NCI-H1105 (cell line): ENCODE data around the gene SESN3.
"Not testable (repeated sequence)": the region's sequence is repeated elsewhere in the genome, so short reads cannot be mapped to it uniquely, and the experiment has no call there.

ENCODE experiments used
- DNase-seq: peaks from one replicate; lab custom pipeline; 2025; lab: John Stamatoyannopoulos, UW

The SESN3 gene

GRCh38 chr11:95219599-95219998 is 11.4 kb downstream of the SESN3 start:
- DNase-seq: no peak

DNA sequence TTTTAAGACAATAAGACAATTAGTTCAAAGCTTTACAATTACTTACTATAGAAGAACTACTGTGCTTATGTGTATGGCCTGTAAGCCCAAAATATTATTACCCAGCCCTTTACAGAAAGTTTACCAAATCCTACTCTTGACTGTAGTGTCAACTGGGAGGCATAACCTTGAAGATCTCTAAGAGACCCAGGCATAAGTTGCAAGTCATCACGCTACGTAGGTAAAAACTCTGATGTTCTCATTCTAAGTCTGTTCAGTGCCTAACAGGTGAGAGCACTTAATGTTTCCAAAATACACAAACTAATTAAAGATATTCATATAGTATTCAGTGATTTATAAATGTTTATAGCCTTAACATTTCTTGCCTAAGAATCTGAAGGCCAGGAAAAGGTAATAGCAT is 12.9 kb downstream of the SESN3 start:
- DNase-seq: no peak

DNA sequence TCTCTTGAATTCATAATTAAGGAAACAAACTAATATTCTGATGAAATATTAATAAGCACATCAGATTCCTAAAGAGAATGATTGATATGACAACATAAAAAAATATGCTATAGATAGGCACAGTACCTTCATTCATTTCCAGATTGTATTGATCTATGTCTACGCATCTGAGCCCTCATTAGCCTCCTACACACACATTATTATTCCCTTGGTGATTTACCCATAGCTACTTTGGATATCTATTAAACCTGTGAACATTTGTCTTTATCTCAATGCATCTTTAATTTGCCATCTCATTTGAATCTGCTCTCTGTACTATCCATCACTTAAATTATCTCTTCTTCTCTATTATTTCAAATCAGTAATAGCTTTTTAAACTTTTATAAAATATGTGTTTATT is 18.4 kb downstream of the SESN3 start:
- DNase-seq: no peak

DNA sequence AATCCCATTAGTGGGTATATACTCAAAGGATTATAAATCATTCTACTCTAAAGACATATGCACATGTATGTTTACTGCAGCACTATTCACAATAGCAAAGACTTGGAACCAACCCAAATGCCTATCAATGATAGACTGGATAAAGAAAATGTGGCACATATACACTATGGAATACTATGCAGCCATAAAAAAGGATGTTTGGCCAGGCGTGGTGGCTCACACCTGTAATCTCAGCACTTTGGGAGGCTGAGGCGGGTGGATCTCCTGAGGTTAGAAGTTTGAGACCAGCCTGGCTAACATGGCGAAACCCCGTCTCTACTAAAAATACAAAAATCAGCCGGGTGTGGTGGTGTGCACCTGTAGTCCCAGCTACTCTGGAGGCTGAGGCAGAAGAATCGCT is 21.5 kb downstream of the SESN3 start:
- not testable (repeated sequence) for DNase-seq

DNA sequence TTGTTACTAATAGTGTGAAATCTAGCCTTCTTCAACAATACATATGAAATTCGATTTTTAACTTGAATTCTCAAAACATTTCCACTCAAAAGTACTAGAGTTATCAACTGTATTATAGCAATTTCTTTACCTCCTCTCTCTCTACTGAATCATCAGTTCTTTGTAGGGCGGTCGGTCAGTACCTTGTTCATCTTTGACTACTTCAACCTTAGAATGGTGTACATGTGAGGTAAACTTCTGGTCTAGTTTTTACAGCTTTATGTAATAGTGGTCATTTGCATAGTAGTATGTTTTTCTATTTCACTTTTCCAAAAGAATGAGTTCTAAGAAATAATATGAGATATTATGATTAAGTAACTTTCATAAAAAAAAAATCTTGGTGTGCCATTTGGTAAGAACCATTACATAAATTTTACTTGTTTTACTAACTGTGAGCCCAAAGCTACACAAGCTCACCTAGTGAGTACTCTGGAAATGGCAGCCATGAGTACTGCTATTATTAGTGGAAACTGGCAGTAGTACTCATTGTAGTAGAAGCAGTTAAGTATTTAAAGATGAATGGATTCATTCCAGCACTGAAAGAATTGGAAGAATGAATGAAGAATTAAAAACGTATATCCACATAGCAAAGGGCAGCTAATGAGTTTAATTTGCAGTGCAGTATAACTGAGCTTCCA is 30.1 kb downstream of the SESN3 start:
- no peak for DNase-seq

DNA sequence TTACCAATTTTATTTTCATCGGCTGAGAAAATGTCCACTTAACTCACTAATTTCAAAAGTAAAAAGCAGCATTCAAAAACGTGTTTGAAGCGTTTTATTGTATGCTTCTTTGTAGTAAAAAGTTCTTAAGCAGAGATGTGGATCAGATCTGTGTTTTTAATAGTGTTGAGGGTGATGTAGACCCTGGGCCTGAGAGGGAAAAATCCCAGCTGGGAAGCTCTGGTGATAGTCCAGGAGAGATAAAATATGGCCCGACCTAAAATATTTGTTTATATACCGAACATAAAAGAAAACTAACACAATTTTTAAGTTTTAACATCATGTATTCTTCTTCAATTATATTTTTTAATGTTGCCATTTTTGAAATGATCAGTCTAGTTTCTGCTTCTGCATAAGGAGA is 35.2 kb downstream of the SESN3 start:
- DNase-seq: no peak

DNA sequence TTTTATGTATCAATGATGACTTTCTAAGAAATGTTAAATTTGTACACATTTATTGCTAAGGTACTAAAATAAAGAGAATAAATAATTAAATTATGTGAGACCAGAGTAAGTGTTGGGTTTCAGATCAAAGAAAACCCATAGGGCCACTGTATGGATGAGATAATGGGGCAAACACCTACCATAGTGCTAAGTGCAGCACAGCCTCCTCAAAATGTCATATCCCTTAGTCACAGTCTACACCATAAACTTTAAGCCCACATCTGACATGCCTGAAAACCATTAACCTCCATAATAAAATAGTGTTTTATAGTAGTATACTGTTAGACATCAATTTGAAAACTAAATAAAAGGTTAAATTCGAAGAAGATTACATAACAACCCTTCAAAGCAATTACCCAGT is 37.5 kb downstream of the SESN3 start:
- DNase-seq: no peak

- DNase-seq: no peak
Observed at GRCh38 chr11:95192717-95193116, 38.3 kb downstream of the SESN3 start.

GRCh38 chr11:95187723-95188122 is 43.3 kb downstream of the SESN3 start:
- DNase-seq: no peak

- DNase-seq: no peak
Observed at GRCh38 chr11:95182397-95182796, 48.6 kb downstream of the SESN3 start.

- DNase-seq: no peak
Observed at GRCh38 chr11:95175818-95176380, 55.1 kb downstream of the SESN3 start.

DNA sequence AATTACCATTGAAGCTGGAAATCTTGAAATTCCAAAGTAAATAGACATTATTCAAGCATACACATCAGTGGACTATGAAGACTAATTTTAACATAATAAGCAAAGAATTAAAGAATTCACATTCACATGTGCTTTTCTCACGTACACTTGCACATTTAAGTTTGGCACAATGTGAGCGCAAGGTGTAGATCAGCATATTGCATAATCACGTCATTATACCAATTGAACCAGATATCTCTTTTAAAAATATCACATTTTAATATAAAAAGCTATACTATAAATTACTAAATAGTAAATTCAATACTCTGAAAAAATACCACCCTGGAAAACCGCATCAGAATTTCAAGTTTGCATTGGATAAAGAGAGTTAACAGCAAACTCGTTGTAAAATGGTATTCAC is 60.7 kb downstream of the SESN3 start:
- DNase-seq: no peak

DNA sequence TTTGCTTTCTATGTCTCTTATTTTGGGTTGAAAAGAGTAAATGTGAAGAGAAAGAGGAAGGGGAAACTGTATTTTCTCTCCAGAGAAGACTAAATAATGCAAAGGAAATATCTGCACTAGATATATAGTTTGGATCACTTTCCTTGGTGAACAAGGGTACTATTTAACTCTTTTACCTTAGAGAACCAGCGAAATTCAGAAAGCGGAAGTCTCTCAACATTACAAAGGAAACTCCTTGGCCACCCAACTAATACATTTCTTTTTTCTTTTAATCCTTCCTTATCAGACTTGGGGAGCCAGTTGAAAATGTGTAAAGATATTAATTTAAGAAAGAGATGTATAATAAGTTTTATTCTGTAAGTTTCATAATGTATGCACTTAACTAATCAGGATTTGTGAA is 64.2 kb downstream of the SESN3 start:
- no peak for DNase-seq

DNA sequence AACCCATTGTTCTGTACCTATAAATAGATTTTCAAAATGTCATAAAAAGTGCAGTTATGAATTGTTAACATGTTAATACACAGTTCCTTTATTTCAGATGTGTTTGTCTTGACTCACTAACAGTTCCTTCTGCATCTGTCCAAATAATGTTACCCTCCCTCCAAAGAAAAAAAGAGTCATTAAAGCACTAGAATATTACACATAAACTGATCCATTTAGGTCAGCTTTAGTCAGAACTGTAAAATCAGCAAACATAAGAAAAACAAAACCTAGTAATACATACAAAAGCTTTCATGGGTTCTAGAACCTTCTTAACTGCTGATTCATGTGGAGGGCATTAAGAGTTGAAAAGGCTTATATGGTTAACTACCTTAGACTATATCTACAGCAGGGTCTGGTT is 65.4 kb downstream of the SESN3 start:
- DNase-seq: no peak

DNA sequence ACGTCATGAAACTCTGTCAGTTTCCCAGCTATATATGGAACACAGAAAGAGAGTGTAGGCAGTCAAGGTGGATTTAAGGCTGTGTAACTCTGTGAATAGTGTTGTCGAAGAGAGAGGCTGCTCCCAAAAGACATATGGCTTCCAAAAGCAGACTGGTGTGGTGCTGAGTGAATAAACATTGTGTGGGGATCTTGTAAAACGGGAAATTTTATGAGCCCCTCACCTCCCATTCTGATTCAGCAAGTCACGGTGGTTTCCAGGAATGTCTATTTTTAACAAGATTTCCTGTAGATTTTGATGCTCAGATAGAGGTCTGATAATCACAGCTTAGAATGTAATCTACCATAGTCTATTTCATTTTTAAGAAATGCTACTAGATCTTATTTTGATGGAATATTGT is 67.9 kb downstream of the SESN3 start:
- no peak for DNase-seq

DNA sequence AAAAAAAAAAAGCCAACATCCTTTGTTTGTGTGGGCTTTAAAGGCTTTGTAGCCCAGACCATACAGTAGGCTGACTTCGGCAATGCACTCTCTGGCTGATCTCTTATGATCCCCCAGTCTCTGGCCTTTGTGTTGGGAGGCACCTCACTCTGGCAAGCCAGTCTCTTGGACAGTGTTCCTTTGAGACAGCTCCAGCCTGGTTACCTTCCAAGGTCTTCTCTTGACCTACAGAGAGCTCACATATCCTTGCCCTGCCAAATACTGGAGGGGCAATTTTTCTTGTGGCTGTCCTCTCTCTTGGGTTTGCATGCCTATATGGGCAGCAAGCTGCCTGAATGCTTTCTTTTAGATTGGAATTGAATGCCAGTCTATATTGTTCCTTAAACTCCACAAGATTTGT is 69.8 kb downstream of the SESN3 start:
- no peak for DNase-seq

DNA sequence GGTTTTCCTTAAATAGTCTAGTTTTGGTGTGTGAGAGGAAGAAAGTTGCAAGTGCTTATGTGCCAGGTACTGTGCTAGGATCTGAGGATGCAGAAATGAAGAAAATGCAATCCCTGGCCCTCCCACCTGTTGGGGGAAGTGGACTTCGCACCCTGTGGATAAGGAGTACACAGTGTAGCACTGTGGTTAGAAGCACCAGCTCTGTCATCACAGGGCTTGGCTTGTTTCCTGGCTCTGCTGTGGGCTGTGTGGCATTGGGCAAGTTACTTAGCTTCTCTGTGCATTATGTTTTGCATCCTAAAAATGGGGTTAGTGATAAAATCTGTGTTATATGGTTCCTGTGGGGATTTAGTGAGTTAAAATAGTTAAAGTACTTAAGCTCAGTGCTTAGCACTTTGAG is 73.2 kb downstream of the SESN3 start:
- DNase-seq: no peak

DNA sequence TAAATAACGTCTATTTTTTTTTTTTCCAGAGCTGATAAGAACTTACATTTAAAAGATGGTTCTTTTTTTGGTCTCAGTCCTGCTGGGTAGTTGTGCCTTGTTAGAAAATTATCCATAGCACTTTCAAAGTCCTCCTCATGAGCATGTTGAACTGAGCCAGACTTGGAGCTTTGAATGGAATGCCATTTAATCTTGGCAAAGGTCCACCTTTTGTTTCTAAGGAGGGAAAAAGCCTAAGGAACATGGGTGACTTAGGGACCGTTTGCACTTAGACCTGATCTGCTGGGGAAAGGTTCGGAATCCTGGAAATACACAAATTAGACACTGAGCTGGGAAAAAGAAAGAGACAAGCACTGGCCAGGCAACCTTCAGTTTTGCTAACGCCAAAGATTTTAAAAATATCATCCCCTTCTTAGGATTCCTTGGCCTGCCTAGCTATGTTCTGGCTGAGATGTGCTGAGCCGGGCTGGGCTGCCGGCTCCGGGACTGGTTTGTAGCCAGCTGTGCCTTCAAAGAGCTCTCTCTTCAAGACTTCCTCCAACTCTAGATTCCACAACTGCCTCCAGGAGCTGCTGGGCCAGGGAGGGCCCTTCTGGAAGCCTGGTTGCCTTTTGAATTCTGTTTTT is 74.0 kb downstream of the SESN3 start:
- no peak for DNase-seq

- no peak for DNase-seq
Observed at GRCh38 chr11:95156133-95156721, 74.8 kb downstream of the SESN3 start.

DNA sequence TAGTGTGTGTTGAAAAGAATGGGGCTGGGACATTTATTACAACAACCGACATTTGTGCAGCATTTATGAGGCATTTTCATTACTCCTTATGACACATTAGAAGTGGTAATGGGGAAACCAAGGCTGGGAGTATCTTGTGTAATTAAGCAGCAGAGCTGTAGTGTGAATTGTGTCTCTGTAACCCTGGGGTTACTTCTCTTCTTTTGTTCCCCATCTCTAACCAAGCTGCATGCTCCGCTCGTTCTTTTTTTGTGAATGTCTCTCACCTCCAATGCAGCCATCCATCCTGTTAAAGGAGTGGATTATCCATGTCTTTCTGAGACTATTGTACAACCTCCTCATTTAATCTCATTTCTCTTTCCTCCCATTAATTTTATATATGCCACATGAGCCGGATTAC is 75.6 kb downstream of the SESN3 start:
- DNase-seq: no peak

DNA sequence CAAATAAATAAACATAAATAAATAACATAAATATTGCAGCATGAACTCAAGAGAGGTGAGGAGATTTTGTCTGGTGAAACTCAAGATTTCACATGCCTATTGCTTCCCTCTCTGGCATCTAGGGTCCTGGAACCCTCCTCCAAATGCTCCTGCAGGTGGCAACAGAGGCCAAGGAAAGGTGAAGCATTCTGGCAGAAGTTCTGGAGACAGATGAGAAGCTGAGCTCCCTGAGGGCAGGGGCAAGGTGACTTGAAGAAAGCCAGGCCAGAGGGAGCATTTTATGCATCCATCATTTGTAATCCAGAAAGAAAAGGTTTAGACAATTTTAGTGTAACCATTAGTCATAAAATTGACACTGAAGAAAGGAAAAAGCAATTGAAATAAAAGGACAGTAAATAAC is 76.5 kb downstream of the SESN3 start:
- DNase-seq: peak; percentile 55

GRCh38 chr11:95153857-95154246 is 77.2 kb downstream of the SESN3 start:
- DNase-seq: no peak
